Stimulated activated CD4-positive, alpha-beta T cell treated with anti-CD3 and anti-CD28 coated beads, Interleukin-4, amount 100 ng/mL, for 48 hours (primary cell): ENCODE data around the gene CLSTN2.

Experiments
- DNase-seq, 2 donors: peaks; one replicate each; pipeline ENCODE4 v3.0.0-alpha.2; 2020; ENCODE audit warnings: low read depth in 2 of 2

Gene CLSTN2

DNA sequence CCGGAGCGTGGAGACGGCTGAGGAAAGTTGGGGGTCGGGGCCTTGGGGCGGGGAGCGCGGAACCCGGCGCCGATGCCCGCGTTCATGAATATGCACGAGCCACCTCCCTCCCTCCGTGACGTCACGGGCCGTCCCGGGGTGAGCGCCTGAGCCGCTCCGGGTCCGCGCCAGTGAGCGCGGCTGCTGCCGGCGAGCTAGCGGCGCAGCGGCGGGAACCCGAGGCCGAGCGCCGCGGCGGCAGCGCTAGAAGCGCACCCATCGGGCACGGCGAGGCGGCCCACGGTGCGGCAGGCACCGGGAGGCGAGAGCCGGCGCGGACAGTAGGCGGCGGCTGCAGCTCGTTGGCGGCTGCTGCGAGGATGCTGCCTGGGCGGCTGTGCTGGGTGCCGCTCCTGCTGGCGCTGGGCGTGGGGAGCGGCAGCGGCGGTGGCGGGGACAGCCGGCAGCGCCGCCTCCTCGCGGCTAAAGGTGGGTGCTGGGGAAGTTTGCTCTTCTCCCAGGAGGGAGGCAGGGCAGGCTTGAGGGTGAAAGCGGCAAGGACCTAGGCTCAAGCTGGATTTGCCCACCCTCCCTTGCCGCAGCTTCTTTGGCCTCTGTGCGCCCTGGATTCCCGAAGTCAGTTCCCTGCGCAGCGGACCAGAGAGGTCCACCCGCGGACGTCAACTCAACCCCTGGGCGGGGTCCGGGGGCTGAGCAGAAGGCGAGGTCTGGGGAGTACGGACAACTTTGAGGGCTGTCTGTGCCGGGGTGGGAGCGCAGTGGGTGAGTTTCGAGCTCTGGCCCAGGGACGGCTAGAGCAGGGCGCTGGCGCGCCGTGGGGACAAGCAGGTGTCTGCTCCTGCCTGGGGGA lies at the start of gene CLSTN2:
TSS of gene CLSTN2 (plus strand) at position 170 of the 850 bp plus-strand sequence.
- peak; percentile 26 to 27 for DNase-seq

DNA sequence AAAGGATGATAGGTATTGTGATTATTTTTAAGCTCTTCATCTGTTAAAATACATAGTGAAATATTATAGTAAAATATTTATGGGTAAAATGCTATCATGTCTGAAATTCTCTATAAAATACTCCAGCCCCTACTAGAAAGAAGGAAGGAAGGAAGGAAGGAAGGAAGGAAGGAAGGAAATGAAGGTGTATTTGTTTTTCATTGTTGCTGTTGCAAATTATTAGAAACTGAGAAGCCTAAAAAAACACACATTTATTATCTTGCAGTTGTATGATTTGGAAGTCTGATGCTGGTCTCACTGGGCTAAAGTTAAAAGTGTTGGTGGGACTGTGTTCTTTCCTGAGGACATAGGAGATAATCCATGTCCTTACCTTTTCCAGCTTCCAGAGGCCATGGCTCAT lies 47.6 kb upstream of the CLSTN2 start:
- DNase-seq: no peak

DNA sequence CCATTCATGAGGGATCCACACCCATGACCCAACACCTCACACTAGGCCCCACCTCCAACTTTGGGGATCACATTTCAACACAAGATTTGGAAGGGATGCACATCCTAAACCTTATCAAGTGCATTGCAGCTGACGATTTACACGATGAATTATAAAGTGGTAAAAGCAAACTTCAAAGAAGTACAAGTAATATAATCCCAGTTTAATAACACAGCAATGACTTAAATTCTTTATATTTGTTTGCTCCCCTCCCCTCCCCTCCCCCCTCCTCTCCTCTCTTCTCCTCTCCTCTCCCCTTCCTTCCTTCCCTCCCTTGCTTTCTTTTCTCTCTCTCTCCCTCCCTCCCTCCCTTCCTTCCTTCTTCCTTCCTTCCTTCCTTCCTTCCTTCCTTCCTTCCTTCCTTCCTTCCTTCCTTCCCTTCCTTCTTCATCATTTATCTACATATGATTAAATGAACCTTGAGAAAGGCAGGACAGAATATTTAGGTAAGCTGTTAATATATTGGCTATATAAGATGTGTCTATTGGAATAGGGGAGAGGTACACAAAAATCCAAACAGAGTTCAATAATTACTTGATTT lies 46.3 kb upstream of the CLSTN2 start:
- no peak for DNase-seq

DNA sequence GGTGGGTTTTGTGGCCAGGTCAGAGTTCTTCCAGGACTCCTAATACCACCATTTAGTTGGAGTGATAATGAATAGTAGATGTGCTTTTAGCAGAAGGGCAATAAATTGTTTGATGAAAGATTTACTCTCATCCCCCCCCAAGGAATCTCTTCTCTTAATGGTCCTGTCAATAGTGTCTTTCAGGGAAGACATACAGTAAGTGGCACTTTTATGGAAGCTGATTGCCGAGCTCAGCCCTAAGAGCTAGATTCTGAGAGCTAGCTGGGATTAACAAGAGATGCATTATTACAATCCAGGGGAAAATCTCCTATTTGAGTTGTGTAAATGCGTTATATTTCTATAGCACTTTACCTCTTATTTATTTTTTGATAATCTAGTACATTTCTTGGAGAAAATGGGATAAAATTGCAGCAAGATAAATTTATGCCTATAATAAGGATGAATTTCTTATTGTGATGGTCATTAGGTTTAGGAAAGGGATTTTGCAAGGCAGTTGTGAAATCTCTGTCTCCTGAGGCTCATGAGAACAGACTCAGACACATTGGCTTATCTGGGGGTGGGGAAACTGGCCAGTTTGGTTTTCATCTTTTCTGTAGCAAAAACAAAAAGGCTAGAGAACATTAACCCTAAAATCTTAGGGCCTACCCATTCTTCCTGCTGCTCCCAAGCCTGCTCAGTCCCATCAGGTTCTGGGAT lies 41.6 kb upstream of the CLSTN2 start:
- DNase-seq: no peak

DNA sequence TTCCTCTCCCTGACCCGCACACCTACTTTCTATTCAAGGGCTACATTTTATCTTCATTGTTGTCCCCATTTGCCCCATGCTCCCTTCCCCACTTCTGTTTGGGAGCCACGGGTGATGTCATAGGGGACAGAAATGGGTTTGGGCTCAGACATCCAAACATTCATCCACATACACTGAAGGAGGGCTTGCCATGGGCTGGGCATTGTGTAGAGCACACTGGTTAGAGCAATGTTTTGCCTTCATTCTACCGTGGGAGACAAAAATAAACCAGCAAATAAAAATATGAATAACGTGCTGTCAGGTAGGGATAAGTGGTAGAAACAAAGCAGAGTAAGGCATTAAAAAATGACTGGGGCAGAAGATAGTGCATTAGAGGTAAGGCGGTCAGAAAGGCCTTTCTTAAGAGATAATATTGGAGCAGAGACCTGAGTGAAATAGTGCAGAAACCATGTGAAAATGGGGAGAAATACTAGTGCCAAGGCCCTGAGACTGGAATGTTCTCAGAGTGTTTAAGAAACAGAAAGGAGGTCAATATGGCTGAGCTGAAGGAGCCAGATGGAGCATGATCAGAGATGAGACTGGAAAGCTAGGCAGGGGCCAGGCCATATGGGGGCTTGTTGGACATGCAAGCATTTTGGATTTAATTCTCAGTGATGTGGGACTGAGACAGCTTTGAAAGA lies 40.9 kb upstream of the CLSTN2 start:
- no peak for DNase-seq

DNA sequence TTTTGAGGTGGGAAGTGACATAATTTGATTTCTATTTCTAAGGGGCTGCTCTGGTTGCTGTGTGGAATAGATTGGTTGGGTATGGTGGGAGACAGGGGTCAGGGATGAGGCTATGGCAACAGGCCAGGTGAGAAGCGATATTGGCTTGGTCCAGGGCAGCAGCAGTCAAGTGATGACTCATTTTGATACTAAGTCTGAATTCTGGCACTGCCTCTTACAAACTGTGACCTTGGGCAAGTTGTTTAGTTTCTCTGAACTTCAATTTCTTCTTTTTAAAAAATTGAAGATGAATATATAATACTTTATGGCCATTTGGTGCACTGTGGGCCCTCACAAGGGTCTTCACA lies 40.4 kb upstream of the CLSTN2 start:
- DNase-seq: no peak

DNA sequence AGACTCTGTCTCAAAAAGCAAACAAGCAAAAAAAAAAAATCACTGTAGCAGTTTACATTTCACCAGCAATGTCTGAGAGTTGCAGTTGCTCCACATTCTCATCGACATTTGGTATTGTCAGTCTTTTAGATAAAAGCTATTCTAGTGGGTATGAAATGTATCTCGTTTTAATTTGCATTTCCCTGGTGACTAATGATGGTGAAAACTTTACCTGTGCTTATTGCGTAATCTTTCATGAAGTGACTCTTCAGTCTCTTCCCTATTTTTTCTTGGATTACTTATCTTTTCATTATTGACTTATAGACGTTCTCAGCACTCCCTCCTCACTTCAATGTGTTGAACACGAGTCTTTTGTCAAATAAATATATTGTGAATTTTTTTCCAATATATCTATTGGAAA lies 37.2 kb upstream of the CLSTN2 start:
- DNase-seq: no peak

DNA sequence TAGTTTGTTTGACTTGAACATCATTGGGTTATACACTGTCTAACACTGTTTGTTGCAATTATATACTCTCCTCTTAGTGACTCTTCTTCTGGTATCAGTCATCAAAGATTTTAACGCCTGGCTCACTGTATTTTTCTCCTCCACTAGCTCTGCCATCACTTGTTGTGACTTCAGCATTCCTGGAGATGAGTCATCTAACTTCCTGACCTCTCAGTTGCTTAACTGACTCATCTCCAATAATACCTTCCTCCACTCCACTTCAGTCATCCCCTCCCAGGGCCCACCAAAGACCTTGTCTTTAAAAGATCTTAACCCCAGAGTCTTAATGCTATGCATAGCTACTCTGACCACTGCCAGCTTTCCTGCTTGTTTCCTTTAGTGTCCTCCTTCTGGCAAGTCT lies 28.6 kb upstream of the CLSTN2 start:
- DNase-seq: no peak

DNA sequence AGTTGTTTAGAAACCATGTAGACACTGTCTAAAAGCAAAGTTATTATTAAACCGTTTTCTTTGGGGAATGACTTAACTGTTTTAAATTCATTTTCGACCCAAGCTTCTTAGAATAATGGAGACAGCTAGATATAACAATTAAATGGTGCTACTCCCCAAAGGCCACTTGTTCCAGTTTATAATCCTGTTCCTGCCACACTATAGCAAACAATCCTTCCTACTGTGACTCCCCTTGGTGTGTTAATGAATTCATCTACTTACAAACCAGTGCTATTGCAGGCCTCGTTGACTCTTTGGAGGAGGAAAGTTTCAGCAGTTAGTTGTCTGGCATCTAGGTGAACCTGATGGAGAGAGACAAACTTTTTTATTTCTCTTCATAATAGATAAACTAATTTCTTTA lies 25.2 kb upstream of the CLSTN2 start:
- DNase-seq: no peak

DNA sequence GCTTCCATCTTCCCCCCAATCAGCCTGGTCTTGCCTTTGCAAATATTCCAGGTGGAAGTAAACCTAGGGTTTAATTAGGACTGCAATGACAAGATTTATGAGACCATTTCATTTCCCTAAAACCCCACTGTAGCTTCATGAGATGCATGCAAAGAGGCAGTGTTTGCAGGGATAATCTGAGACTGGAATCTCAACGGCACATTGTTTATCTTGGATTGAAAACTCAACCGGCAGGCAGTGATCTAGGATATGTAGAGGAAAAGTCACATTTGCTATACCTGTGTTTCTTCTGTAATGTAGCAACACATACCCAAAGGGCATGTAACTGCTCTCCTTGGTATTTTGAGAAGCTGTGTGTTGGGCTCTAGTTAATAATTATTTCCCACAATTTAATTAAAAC lies 18.7 kb upstream of the CLSTN2 start:
- DNase-seq: no peak

DNA sequence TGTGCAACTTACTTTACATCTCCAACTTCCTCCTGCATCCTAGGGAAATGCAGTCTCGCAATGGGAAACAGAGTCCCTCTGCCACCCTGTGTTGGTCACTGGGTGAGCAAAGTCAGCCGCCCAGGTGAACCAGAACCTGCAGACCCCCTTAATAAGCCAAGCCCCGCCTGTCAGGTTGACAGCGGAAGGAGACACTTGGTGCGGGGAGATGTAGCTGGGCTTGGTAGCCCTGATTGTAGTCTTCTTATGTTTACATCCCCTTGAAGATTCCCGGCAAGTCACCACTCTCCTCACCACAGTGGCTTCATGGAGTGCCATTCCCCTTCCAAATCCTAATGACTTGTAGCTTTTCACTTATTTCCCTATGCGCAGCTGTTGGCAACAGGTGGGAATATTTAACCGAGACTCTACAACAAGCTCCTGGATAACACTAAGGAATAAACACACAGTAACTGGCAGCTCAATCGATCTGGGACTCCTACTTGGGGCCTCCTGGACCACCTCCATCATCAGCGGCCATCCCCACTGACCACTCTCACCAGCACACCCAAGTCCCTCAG lies 17.7 kb upstream of the CLSTN2 start:
- DNase-seq: no peak

DNA sequence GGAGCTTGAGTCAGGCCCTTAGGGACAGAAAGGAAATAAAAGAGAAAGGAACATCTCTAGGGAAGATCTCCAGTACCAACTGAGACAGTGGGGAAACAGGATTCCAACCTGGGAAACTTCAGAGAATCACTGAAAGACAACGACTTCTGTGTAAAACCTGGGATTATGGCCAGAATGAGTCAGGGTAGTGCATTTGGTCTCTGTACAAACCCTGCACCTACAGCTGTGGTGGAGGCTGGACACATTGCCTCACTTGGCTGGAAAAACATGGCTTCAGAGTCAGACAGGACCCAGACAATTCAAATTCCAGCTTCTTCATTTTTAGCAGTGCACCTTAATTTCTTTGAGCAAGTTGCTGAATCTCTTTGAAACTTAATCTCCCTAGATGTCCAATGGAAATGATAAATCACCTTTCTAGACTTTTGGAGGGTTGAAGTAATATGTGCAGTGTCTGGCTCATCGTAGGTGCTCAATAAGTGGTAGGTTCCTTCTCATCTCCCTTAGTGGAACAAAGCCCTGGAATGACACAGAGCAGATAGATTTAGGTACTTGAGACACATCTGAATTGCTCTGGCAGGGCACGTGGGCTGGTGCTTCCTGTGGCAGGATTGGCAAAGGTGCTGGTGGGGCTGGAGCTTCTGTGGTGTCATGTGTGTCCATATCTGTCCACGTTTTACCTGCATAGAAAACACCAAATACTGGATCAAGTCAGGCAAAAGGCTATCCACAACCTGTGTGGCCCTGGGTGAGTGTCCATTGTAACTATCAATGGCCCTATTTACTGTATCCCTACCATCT lies 6.1 kb upstream of the CLSTN2 start:
- no peak for DNase-seq

DNA sequence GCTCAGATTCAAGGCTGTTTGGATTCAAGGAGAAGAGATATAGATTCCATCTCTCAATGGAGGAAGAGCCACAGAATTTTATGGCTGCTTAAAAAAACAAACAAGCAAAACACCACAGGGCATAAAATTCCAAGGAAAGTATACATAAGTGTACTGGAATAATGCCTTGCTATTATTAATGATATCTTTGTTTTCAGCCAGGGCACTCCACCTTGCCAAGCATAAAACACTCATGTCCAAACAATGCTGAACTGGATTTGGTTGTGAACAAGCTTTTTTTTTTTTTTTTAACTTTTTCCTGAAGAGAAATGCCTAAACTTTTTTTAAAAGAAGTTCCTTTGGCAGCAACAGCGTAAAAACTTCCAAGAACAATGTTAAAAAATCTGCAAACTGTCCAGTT lies 4.8 kb upstream of the CLSTN2 start:
- DNase-seq: no peak

DNA sequence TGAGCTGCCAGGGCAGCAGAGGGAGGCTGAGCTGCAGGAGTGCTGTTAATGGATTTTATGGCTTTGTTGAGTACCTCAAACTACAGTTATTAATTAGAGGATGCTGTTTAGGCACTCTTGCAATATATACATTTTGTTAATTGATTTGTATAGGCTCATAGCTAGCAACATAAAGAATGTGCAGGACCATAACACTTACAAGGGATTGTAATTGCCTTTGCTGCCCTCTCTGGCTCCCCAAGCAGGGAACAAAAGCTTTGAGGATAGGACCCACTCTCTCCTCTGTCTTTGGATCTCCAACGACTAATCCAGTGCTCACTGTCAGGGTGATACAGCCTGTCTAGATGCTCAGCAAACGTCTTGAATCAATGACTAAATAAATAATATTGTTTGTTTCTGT lies 1.2 kb upstream of the CLSTN2 start:
- DNase-seq: no peak

DNA sequence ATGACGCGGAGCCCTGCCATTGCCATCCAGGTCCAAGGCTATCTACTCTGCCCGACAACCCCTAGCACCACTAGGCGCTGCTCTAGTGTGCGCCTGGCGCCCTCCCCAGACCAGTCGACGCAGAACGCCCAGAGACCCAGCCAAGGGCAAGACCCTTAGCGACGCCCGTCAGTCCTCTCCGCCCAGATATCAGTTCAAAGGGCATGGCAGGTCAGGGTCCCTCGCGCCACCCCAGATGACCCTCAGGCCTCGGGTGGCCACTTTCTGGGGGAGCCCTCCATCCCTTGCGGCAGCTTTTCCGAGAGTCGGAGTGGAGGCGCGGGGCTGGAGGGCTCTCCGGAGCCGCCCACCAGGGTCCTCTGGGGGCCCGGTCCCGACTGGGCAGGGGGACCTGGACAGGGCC lies 371 bp upstream of the CLSTN2 start:
- DNase-seq: no peak

DNA sequence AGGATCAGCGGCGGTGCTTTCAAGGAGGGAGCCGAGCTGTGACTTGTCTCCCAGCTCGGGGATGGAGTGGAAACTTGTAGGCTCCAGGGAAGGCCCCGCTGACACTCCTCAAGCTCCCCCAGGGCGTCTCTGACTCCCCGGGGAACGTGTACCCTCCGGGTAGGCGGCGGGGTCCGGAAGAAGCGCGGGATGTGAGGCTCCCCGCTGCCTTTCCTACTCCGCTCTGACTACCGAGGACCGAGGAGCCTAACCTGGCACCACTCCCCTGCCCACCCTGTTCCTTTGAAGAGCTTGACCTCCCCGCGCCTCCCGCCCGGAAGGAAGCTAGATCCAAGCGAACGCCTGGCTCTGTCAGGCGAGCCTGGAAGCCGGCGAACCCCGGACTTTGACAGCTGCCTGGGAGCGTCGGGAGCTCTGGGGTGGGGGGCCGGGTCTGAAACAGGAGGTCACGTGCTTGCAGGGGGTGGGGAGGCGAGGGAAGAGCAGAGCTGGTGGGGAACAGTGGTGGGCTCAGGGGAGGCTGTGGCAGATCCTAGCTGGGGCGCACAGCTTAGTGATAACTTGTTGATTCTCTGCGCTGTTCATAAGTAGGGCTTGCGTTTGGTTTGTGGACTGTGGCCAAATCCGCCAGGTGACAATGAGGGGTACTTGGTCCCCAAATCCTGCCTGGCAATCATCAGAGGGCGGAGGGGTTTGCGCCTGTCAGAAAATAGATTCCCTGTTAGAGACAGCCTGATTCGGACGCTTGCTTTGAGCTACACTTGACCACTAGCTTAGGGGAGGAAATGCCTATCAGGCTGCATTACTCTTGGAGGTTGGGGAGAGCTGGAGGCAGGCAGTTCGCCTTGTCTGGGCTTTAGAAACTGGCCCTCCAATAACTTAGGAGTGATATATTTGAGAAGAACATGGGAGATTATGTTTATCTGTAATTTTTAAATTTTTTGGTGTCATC lies 1.2 kb downstream of the CLSTN2 start:
- DNase-seq: no peak

DNA sequence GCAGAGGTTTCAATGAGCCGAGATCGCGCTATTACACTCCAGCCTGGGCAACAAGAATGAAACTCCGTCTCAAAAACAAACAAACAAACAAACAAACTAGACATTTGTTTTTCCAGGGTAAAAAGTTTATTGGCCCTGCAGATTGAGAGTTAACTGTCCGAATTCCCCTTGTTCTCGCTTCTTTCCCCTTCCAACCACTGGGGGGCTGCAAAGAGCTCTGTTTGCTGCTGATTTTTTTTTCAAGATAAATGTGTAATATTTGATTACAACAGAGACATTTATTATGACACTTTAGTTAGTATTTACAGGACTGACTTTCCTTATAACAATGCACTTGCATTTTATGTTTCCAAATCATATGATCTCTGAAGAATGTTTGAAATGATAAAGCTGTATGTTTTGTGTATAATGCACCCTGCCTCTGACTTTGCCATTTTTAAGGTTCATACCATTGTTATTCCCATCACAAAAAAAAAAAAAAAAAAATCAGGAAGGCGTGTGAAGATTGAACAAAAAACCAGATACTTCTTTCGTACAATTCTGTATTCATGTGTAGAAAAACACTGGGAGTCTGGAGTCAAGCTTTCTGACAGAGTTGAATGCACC lies 2.8 kb downstream of the CLSTN2 start:
- no peak for DNase-seq

DNA sequence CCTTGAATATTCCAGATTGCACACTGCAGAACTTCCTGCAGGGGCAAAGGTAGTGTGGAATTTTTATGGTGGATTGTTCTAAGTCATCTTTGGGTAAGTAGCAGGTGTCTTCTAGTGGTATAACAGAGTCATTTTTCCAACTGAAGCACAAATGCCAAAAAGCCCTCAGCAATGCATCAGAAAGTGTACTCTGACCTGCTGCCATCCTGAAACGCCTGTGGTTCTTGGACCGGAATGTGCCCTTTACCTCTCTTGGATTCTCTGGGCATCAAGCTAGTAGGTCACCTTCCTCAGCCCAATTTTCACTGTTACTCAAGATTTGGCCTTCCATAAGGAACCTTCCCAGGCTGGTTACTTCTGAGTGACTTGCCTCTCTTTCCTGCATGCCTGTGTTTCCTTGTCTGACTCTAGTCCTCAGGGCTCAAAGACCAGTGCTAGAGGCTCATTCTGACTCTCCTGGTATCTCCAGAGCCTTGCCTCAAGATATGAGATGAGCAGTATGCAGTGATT lies 4.8 kb downstream of the CLSTN2 start:
- DNase-seq: no peak

DNA sequence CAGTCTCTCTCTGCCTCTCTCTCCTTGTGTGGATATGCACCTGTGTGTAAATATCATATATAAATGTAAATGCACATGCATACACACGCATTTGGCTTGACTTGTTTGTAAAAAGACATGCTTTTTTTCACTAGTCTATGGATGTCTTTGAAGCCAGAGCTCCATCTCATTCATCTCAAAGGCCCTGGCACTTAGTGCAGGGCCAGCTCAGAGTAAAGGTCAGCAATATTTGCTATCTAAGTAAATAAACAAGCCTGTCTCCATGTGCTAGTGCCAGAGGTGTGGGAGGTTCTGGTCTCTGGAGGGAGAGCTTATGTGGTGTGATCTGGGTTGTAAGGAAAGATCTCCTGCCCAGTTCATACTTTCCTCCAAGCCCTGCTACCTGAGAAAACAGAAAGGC lies 5.6 kb downstream of the CLSTN2 start:
- no peak for DNase-seq

DNA sequence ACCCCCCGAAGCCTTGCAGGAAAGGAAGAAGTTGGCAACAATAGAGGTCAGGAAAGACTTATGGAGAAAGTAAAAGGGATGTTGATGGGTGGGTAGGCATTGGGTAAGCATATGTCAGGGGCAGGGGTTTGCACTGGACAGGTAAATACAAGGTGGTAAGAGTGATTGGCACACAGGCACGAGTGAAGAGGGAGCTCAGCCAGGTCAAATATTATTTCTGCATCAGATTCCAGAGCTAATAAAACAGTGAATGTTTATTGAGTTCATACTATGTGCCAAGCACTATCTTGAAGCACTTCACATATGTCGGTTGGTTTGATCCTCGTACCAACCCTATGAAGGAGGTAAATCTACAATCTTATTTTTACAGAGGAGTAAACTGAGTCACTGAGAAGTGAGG lies 6.6 kb downstream of the CLSTN2 start:
- DNase-seq: no peak
